Measurements from ENCODE around the gene IL12B. TPM values are rescaled to one million over a fixed set of nuclear protein-coding genes. Genes with fewer than 3 reads are reported as not detected.
A peak's percentile ranks its signal among the peaks of the same experiment; 100 is the strongest.

Gene IL12B
- total RNA-seq, 2 experiments from 2014 or later, result not detected

- TF ChIP-seq CTCF (IDR thresholded peaks at IDR 0.05), result no peak
- intact Hi-C loops (cut with micrococcal nuclease), result loop anchor here (1.0 kb wide), 1 partner anchor 162 kb away; no protein-coding TSS in a partner anchor
- Mint-ChIP-seq H3K27me3 (peaks cover 3% of the 10 kb centered on the region), H3K36me3 (ENCODE audit: low read depth) (no peaks in the 10 kb centered on the region), H3K4me3 (no peak overlapping the region), H3K9me3 (no peaks in the 10 kb centered on the region), H3K27ac (no peak overlapping the region), H3K4me1 (ENCODE audit: low read depth) (no peaks in the 10 kb centered on the region)
- ChIA-PET CTCF (interaction anchor here (0.9 to 3.9 kb wide), 12 partner anchors 8 to 186 kb away, joined by 3 to 66 read pairs (median 6); no protein-coding TSS in a partner anchor), POLR2A (interaction anchor here (1.0 kb wide), 2 partner anchors 14 to 28 kb away, joined by 3 read pairs; no protein-coding TSS in a partner anchor)
- DNase-seq (no peak), ATAC-seq (no peak)
Measured at GRCh38 chr5:159317849-159318248, 12.4 kb downstream of the IL12B start.

GRCh38 chr5:159316519-159317383, 13.5 kb downstream of the IL12B start:
- no peaks in the 10 kb centered on the region for H3K36me3 Mint-ChIP-seq (ENCODE audit: low read depth)
- ATAC-seq (peak; percentile 84), DNase-seq (peak; percentile 71)
- no peak overlapping the region for H3K4me3 Mint-ChIP-seq
- H3K27ac Mint-ChIP-seq, result no peak overlapping the region
- TF ChIP-seq CTCF (IDR thresholded peaks at IDR 0.05), result peak; percentile 50
- H3K9me3 Mint-ChIP-seq, result no peaks in the 10 kb centered on the region
- CTCF ChIA-PET, result interaction anchor here (0.6 to 3.9 kb wide), 28 partner anchors 9 to 621 kb away, joined by 3 to 66 read pairs (median 4); partner anchors contain the start of gene IL12B
- H3K27me3 Mint-ChIP-seq, result peaks cover 3% of the 10 kb centered on the region
- intact Hi-C loops (cut with micrococcal nuclease), result loop anchor here (1.0 kb wide), 1 partner anchor 160 kb away; no protein-coding TSS in a partner anchor
- POLR2A ChIA-PET, result interaction anchor here (0.9 to 1.0 kb wide), 3 partner anchors 8 to 26 kb away, joined by 3 read pairs; no protein-coding TSS in a partner anchor
- no peaks in the 10 kb centered on the region for H3K4me1 Mint-ChIP-seq (ENCODE audit: low read depth)

- ChIA-PET CTCF (interaction anchor here (4.3 kb wide), 1 partner anchor 156 kb away, joined by 32 read pairs; no protein-coding TSS in a partner anchor), POLR2A (no interaction called here)
- no peak for DNase-seq
- TF ChIP-seq CTCF (IDR thresholded peaks at IDR 0.05), result no peak
- H3K36me3 Mint-ChIP-seq (ENCODE audit: low read depth), result no peaks in the 10 kb centered on the region
- intact Hi-C loops (cut with micrococcal nuclease), result no loop called here
- H3K27ac Mint-ChIP-seq, result no peak overlapping the region
- peaks cover 3% of the 10 kb centered on the region for H3K4me1 Mint-ChIP-seq (ENCODE audit: low read depth)
- peaks cover 17% of the 10 kb centered on the region for H3K27me3 Mint-ChIP-seq
- ATAC-seq, result no peak
- H3K9me3 Mint-ChIP-seq, result no peaks in the 10 kb centered on the region
- no peak overlapping the region for H3K4me3 Mint-ChIP-seq
Measured at GRCh38 chr5:159313197-159313596, 17.1 kb downstream of the IL12B start.

- ATAC-seq, result no peak
- no peak for TF ChIP-seq CTCF (IDR thresholded peaks at IDR 0.05)
- H3K4me1 Mint-ChIP-seq (ENCODE audit: low read depth), result peaks cover 3% of the 10 kb centered on the region
- no peaks in the 10 kb centered on the region for H3K36me3 Mint-ChIP-seq (ENCODE audit: low read depth)
- ChIA-PET POLR2A (no interaction called here), CTCF (interaction anchor here (0.8 to 4.3 kb wide), 4 partner anchors 21 to 676 kb away, joined by 3 to 32 read pairs (median 4); no protein-coding TSS in a partner anchor)
- intact Hi-C loops (cut with micrococcal nuclease), result no loop called here
- H3K4me3 Mint-ChIP-seq, result no peak overlapping the region
- peaks cover 17% of the 10 kb centered on the region for H3K27me3 Mint-ChIP-seq
- H3K9me3 Mint-ChIP-seq, result no peaks in the 10 kb centered on the region
- DNase-seq, result no peak
- no peak overlapping the region for H3K27ac Mint-ChIP-seq
Measured at GRCh38 chr5:159311063-159311462, 19.2 kb downstream of the IL12B start.

- H3K4me3 Mint-ChIP-seq, result no peak overlapping the region
Measured at GRCh38 chr5:159310511-159310910, 19.8 kb downstream of the IL12B start.

More at GRCh38 chr5:159310511-159310910, 19.8 kb downstream of the IL12B start:
- Mint-ChIP-seq H3K27ac (no peak overlapping the region), H3K4me1 (ENCODE audit: low read depth) (peaks cover 3% of the 10 kb centered on the region), H3K27me3 (peaks cover 17% of the 10 kb centered on the region), H3K36me3 (ENCODE audit: low read depth) (no peaks in the 10 kb centered on the region), H3K9me3 (no peaks in the 10 kb centered on the region)
- POLR2A ChIA-PET, result no interaction called here
- intact Hi-C loops (cut with micrococcal nuclease), result no loop called here
- TF ChIP-seq CTCF (IDR thresholded peaks at IDR 0.05), result no peak
- CTCF ChIA-PET, result interaction anchor here (1.0 to 4.3 kb wide), 4 partner anchors 14 to 677 kb away, joined by 3 to 32 read pairs (median 4); no protein-coding TSS in a partner anchor
- DNase-seq (peak; percentile 37), ATAC-seq (peak; percentile 66)

Data from activated CD8-positive, alpha-beta T cell treated with anti-CD3 and anti-CD28 coated beads for 36 hours (primary cell).